HG03039 (cell line): ENCODE measurements around the gene UST.
"Not testable (repeated sequence)": the region's sequence is repeated elsewhere in the genome, so short reads cannot be mapped to it uniquely, and the experiment has no call there.

Experiments
- ATAC-seq: cut with Tn5 transposase; IDR thresholded peaks from one replicate; pipeline ENCODE4 v1.9.1; 2021; ENCODE audit warnings: mild to moderate bottlenecking, moderate library complexity; ENCODE audit not compliant: unreplicated experiment

The UST gene

GRCh38 chr6:148864132-148864531 lies 117.3 kb downstream of the UST start:
- not testable (repeated sequence) for ATAC-seq

GRCh38 chr6:148864941-148865340 lies 118.1 kb downstream of the UST start:
- no peak for ATAC-seq

GRCh38 chr6:148866657-148867268 lies 119.9 kb downstream of the UST start:
- ATAC-seq: peak; percentile 92

- ATAC-seq: no peak
Measured at GRCh38 chr6:148867862-148868261, 121.0 kb downstream of the UST start.

- no peak for ATAC-seq
Measured at GRCh38 chr6:148868314-148868713, 121.5 kb downstream of the UST start.

- ATAC-seq: no peak
Measured at GRCh38 chr6:148868901-148869300, 122.1 kb downstream of the UST start.

- ATAC-seq: no peak
Measured at GRCh38 chr6:148869585-148869984, 122.8 kb downstream of the UST start.

- ATAC-seq: no peak
Measured at GRCh38 chr6:148873154-148873553, 126.3 kb downstream of the UST start.

- ATAC-seq: no peak
Measured at GRCh38 chr6:148873868-148874267, 127.0 kb downstream of the UST start.

GRCh38 chr6:148874698-148875293 lies 128.0 kb downstream of the UST start:
- no peak for ATAC-seq

- no peak for ATAC-seq
Measured at GRCh38 chr6:148878683-148879082, 131.9 kb downstream of the UST start.

GRCh38 chr6:148880742-148881141 lies 133.9 kb downstream of the UST start:
- ATAC-seq: not testable (repeated sequence)

GRCh38 chr6:148881593-148882311 lies 134.9 kb downstream of the UST start:
- ATAC-seq: no peak

- ATAC-seq: no peak
Measured at GRCh38 chr6:148883270-148883669, 136.4 kb downstream of the UST start.

- peak; percentile 66 for ATAC-seq
Measured at GRCh38 chr6:148884461-148884860, 137.6 kb downstream of the UST start.

- ATAC-seq: no peak
Measured at GRCh38 chr6:148885136-148885865, 138.5 kb downstream of the UST start.

- ATAC-seq: no peak
Measured at GRCh38 chr6:148885925-148886845, 139.4 kb downstream of the UST start.

GRCh38 chr6:148887181-148887580 lies 140.4 kb downstream of the UST start:
- no peak for ATAC-seq

GRCh38 chr6:148888856-148889255 lies 142.0 kb downstream of the UST start:
- no peak for ATAC-seq

- no peak for ATAC-seq
Measured at GRCh38 chr6:148890096-148890495, 143.3 kb downstream of the UST start.
